WTC11 (cell line): Measurements from ENCODE around the gene KRT36.

Source experiments
- AFF4 ChIP-seq: sonication (generic); formaldehyde crosslinking; IDR thresholded peaks from 2 replicates; pipeline ENCODE4 v1.8.1; 2023; ENCODE audit warnings: mild to moderate bottlenecking, missing genetic modification reagents, borderline replicate concordance
- ATF6 ChIP-seq: sonication (generic); formaldehyde crosslinking; IDR thresholded peaks from 2 replicates; pipeline ENCODE4 v1.8.1; 2023; ENCODE audit warnings: mild to moderate bottlenecking, missing genetic modification reagents
- CTCF ChIP-seq: fragments of 200-600 bp; IDR thresholded peaks from 2 replicates; pipeline ENCODE4 v1.8.0; 2022; ENCODE audit warnings: antibody characterized with exemption
- E2F4 ChIP-seq: sonication (generic); formaldehyde crosslinking; IDR thresholded peaks from 2 replicates; pipeline ENCODE4 v1.8.1; 2022; ENCODE audit warnings: low read depth, mild to moderate bottlenecking, moderate library complexity, missing genetic modification reagents, borderline replicate concordance
- NR2C2 ChIP-seq: sonication (generic); formaldehyde crosslinking; IDR thresholded peaks from 2 replicates; pipeline ENCODE4 v1.8.0; 2022; ENCODE audit warnings: mild to moderate bottlenecking, missing genetic modification reagents
- RELA ChIP-seq: sonication (generic); formaldehyde crosslinking; IDR thresholded peaks from 2 replicates; pipeline ENCODE4 v1.8.1; 2022; ENCODE audit warnings: missing genetic modification reagents, mild to moderate bottlenecking, borderline replicate concordance
- STAT6 ChIP-seq: sonication (generic); formaldehyde crosslinking; conservative IDR thresholded peaks from 2 replicates; pipeline ENCODE4 v1.8.1; 2023; ENCODE audit warnings: mild to moderate bottlenecking, low read depth, missing genetic modification reagents, moderate library complexity
- TP53 ChIP-seq: sonication (generic); formaldehyde crosslinking; IDR thresholded peaks from 2 replicates; pipeline ENCODE4 v1.8.1; 2023; ENCODE audit warnings: mild to moderate bottlenecking, missing genetic modification reagents
- ZNF281 ChIP-seq: sonication (generic); formaldehyde crosslinking; IDR thresholded peaks from 2 replicates; pipeline ENCODE4 v1.8.0; 2023; ENCODE audit warnings: mild to moderate bottlenecking, missing genetic modification reagents
- ZNF396 ChIP-seq: fragments of 250-450 bp; sonication (Bioruptor Pico); IDR thresholded peaks from 2 replicates; pipeline ENCODE4 v1.8.0; 2021; ENCODE audit warnings: mild to moderate bottlenecking, moderate library complexity, borderline replicate concordance
- ZNF425 ChIP-seq: fragments of 250-450 bp; sonication (Bioruptor Pico); conservative IDR thresholded peaks from 2 replicates; pipeline ENCODE4 v1.9.0; 2021; ENCODE audit warnings: mild to moderate bottlenecking

GRCh38 chr17:41489531-41489930, at the start of gene KRT36:
- TF ChIP-seq ZNF396 (CRISPR knock-in tag), result no peak
- no peak for TF ChIP-seq RELA
- TF ChIP-seq CTCF, result no peak
- TF ChIP-seq TP53 (CRISPR knock-in tag), result no peak
- no peak for TF ChIP-seq ATF6
- no peak for TF ChIP-seq NR2C2 (CRISPR knock-in tag)
- no peak for TF ChIP-seq AFF4 (CRISPR knock-in tag)
- no peak for TF ChIP-seq ZNF281 (CRISPR knock-in tag)
- TF ChIP-seq STAT6 (CRISPR knock-in tag), result no peak
- TF ChIP-seq E2F4 (CRISPR knock-in tag), result no peak
- no peak for TF ChIP-seq ZNF425 (CRISPR knock-in tag)
